IPS-NIHi11 (cell line): Measurements from ENCODE around the gene AVP.
A peak's percentile ranks its signal among the peaks of the same experiment; 100 is the strongest.

Source experiments
- DNase-seq: peaks from one replicate; pipeline ENCODE4 v3.0.0; 2012; ENCODE audit warnings: mixed read lengths, low spot score

The AVP gene

DNA sequence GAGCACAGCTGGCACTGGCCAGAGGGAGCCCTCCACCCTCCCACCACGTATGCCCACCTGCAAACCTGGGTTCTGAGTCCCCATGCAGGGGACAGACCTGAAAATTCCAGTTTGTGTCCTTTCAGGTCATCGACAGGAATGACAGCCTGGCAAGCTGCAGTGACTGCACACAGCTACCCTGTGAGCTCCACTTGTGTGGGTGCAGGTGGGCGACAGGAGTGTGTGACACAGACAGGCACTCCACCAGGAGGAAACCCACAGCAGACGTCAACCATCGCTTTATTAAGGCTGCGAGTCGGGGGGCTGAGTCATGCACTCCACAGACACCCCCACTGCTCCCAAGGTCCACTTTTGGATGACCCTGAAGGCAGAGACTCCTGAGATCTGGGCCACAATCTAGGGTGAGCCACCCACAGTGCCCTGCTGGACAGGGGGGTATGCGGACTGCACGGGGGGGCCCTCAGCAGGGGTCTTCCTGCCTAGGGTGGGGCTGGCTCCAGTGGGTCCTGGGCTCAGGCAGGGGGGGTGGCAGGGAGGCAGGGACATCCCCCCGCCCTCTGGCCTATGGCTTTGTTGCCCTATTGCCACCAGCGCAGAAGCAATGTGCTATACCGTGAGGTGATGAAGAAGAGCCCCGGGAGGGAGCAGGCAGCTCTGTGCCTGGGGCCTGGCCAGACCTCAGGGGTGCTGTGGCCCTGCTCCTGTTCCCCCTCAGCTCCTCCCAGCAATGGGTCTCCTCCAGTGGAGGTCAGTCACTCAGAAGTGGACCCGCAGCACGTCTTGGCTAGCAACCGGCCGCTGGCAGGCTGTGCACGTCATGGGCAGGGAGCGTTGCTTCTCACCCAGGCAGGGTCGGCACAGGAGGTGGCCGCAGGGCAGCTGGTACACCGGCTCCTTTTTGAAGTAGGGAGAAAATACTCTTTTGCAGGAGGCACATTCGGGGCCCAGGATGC lies 25.1 kb upstream of the AVP start:
- no peak for DNase-seq

DNA sequence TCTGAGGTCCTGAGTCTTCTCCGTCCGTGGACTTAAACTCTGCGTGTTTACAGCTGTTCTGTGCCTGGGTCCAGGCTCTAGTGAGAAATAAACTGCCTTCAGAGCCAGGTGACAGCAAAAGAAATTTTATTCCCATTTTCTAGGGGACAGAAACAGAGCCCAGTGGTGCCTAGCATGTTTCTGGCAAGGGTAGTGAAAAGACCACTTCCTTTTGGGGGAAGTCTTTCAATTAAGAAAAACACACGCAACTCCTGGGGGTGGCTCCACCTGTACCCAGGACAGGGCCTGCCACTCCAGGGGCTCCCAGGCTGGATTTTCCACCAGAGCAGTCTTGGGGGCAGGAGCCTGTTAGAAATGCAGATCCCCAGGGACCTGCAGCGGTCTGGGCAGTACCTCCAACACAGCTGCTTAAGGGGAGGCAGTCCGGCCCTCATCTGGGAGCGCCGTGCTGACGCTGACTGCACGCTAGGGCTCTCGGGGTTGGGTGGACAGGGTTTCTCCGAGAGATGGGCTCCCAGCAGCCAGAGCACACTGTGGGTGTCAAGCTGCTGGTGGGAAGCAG lies 23.0 kb upstream of the AVP start:
- no peak for DNase-seq

DNA sequence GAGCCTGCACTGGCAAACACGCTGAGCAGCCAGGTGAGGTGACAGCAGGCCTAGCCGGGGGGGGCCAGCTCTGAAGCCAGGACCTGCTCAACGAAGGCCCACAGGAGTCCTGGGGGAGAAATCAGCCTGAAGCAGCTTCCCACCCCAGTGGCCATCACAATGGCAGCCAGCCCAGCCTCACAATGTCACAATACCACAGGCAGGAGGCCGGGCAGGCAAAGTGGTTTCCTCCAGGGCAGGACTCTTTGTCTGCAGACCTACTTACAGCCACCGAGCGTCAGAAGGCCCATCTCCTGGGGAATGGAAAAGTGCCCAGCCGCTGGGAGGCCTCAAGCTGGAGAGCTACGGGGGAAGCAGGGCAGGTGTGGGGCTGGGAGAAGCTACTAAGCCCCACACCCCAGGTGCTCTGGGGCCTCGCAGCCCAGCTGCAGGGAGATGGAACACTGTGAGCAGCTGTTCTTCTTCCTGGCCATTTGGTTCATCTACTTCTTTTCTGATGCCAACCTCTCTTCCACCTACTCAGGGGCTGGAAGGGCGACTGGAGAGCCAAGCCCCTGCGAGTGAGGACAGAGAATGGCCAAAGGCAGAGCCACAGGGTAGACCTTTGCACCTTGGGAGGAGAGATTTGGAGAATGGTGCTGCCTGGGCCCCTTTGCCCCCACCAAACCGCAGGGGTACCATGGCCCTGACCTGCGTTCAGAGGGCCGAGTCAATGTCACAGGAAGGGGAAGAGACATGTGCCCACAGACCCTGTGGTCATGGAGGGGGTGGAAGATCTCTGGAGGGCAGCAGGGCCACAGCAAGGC lies 22.3 kb upstream of the AVP start:
- DNase-seq: peak; percentile 50

DNA sequence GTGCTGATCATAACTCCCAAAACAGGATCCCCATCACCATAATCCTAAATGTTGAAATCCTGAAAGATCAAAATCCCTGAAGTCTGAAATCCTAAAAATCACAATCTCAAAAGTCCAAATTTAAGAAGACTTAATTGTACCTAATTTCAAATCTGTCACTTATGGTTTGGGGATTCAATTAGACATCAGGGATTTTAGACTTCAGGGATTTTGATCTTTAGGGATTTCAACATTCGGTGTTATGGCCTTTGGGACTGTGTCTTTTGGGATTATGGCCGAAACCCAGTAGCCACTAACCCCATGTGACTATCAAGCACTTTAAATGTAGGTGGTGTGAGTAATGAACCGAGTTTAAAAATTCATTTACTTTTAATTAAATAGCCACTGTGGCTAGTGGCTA lies 21.7 kb upstream of the AVP start:
- DNase-seq: no peak

DNA sequence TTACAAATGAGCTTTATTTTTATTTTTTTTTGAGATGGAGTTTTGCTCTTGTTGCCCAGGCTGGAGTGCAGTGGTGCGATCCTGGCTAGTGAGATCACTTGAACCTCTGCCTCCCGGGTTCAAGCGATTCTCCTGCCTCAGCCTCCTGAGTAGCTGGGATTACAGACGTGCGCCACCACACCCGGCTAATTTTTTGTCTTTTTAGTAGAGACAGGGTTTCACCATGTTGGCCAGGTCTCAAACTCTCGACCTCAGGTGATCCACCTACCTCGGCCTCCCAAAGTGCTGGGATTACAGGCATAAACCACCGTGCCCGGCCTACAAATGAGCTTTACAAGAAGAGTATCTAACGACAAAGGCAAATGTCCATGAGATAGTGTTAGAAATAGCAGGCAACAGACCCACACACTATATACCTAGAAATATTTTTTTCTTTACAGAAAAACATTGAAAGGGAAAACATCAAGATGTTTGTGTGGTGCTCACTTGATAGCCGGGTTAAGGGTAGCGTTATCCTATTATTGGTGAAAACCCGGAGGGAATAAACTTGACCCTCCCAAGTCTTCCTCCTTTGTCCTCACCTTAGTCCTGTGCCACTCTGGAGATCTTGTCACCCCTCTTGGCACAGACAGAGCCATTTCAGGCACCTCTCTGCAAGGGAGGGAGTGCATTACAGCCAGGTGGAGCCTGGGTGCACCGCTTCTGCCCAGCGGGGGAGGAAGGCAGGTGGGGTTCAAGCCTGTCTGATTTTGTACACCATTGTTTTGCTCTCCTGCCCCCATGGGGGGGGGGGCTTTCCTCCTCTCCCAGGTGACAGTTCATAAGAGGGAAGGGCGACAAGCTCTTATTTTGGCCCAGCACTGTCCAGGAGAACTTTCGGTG lies 21.0 kb upstream of the AVP start:
- DNase-seq: no peak

DNA sequence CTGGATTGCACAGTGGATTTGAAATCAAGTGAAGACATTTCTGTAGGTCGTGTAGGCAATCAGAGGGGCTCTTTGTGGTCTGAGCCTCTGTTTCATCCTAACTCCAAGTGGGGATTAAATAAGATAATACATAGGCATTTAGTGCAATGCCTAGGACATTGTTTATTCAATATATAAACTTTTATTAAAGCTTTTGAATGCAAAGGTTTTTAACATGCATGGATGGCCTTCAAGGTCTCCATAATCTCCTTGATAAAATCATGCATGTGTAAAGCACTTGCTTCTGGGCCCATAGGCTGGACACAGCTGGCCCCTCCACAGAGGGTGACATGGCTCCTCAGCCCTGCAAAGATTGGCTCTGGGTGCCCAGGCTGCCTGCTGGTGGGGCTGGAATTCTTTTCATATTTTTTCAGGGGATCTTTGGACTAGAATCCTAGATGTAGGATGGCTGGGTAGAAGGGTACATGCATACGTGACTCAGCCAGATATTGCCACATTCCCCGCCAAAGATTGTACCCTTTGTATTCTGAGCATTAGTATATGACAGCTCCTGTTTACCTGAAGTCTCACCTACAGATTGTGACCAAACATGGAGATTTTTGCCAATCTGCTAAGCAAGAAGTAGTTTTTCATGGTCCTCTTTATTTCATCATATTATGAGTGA lies 19.0 kb upstream of the AVP start:
- no peak for DNase-seq

DNA sequence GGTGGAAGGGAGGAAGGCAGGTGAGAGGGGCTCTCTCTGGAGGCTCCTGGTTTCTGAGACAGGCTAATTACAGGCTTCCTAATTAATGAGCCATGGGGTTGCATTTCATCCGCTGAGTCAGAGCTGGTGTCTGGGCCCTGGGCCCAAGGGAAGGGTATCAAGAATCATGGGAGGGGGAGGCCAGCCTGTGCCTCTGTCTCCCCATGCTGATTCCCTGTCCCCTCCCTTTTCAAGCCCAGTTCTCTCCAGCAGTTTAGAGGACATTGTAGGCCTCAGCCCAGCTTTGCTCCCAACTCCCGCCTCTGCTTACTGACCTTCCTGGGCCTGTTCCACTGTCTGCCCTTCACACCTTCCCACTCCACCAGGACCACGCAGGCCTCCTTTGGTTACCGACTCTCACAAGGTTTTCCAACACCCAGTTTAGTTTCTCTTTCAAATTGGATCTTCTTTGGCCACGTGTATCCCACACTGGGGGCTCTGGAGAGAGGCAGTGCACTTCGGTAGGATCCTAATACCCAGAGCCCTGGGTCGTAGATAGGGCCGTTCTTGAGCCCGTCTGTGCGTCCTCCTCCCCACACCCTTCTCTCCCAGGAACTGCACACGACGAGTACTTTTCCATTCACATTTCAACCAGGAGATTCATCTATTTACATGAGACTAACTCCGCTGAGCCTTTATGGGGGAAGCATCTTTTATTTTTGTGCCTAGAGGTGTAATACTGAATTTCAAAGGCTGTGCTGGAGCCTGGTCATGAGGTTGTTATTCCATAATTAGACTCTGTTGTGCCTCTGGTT lies 18.2 kb upstream of the AVP start:
- DNase-seq: no peak

DNA sequence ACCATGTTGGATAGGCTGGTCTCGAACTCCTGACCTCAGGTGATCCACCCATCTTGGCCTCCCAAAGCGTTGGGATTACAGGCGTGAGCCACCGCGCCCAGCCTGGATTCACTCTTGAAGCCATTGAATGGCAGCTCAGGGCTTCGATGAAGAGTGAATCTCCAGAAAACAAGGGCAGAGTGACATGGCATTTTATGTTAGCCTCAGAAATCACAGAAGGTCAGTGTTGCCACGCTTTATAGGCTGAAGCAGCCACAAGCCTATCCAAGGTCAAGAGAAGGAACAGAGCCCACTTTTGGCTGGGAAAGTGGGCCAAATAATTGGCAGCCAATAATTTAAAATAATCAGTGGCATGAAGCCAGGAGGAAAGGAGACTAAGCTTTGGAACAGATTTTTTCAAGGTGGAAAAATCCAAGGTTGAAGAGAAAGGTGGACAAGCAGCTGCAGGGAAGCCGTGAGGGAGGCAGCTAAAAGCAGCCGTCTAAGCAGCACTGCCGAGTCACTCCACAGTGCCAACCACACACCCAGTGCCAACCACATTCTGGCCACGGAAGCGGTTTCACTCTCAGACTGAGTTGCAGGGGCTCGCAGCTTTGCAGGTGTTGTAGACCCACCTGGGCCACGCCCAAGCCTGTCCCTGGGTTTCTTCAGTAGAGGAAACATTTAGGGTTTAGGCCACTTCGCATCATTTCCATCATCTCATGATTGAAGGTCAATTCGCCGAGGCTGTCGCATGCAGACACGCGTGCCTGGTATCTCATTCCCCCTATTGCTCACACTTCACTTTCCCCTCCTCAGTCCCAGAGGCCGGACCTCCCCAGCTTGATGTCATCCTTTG lies 17.4 kb upstream of the AVP start:
- no peak for DNase-seq

DNA sequence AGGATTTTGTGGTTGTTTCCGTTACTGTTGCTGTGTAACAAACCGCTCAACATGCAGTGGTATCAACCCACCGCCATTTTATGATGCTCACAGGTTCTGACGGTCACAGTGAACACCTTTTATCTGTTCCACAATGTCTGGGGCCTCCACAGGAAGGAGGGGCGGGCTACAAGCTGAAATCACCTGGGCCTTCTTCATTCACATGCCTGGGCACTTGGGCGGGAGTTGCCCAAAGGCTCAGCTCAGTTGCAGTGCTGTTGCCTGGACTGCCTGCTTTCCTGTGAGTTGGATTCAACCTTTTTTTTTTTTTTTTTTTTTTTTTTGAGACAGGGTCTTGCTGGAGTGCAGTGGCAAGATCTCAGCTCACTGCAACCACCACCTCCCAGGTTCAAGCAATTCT lies 16.7 kb upstream of the AVP start:
- DNase-seq: no peak

DNA sequence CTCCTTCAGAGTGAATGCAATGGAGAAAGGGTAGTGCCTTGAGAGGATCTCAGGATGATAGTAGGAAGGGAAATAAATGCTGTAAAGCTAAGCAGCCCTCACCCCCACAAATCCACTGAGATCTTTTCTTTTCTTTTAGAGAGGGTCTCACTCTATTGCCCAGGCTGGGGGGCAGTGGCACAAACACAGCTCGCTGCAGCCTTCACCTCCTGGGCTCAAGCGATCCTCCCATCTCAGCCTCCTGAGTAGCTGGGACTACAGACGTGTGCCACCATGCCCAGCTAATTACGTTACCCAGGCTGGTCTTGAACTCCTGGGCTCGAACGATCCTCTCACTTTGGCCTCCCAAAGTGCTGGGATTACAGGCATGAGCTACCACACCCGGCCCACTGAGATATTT lies 16.0 kb upstream of the AVP start:
- DNase-seq: no peak

DNA sequence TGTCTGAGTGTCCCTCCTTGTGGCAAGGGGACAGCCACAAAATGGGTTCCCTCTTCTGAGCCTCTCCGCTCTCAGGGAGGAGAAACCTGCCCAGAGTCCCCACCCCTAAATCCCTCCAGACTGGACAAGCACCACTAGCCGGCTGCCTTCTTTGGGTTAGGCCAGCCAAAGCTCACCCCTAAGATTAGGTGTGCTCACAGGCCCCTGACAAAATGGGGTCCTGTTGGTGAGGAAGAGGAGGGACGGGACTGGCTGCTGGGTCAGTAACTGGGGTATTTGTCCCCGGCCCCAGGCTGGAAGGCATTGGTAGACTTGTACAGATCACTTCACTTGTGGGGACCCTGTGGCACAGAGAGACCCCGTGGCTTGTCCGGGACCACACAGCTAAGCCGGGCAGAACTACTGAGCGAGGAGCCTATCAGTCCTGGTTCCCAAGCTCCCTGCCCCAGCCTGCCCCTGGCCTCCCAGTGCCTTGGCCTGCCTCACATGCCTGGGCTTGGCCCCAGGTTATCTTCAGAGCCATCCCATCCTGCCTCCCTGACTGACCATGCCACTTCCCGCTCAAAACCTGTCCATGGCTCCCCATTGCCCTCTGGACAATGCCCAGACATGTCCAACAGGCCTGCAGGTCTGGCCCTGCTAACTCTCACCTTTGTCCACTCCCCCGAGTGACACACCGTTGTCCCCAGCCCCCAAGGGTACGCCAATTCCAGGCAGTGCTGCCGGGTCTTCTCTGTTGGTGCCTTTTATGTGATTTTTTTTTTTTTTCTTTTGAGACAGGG lies 10.5 kb upstream of the AVP start:
- no peak for DNase-seq

DNA sequence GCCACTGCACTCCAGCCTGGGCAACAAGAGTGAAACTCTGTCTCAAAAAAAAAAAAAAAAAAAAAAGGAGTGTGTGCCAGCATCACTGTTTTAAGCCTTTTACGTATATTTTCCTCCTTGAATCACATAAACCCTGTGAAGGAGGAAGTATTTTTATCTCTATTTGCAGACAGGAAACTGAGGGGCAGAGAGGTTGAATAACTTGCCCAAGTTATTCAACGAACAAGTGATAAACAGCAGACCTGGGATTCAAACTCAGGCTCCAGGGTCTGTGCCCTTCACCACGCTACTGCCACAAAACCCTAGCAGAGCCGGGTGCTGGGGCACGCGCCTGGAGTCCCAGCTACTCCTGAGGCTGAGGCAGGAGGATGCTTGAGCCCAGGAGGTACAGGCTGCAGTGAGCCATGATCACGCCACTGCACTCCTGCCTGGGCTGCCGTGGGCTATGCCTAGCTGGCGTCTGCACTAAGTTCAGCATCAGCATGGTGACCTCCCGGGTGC lies 9.4 kb upstream of the AVP start:
- DNase-seq: no peak

DNA sequence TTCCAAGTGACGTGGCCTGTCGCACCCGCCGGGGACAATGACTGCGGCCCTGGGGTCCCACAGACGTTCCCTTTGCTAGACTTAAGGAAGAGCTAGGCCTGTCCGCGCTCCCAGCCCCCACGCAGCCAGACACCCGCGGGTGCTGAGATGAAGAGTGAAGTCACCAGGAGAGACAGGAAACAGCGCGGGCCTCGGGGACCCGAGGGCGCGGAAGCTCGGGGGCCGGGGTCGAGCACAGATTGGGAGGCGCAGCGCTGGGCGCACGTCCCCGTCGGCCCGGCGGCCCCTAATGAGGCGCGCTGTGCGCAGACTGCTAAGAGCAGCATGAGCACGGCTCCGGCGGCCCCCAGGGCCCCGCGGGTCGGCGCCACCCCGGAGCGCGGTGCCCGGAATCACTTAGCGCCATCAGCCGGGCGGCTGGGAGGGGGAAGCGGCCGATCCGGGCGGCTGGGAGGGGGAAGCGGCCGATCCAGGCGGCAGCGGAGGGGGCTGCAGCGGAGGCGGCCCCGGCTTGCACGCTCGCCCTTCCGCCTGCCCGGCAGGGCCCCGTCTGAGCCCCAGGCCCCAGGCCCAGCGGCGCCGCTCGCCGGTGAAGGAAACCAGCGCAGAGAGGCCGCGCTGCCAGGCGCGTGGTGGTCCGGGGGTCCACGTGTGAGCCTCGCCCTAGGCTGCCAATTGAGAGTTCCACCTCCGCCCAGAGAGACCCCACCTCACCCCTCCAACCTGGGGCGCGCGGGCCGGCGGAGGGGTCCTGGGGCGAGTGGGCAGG lies 8.3 kb upstream of the AVP start:
- peak; percentile 61 for DNase-seq

DNA sequence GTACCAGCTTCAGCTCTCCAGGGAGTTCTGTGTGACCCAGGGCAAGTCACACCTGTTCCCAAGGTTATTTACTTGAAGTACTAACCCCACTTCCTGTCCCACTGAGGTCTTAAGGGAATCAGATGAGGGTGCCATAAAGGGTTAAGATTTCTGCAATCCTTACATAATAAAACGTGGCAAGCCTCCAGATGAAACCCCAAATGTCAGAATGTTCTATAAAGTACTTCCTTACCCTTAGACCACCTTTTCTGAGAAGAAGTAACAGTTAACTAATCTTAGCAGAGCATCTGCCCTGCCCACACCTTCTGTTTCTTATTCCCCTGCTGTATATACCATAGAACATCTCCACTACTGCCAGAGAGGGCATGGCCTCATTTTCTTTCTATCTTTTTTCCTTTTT lies 6.0 kb upstream of the AVP start:
- no peak for DNase-seq

DNA sequence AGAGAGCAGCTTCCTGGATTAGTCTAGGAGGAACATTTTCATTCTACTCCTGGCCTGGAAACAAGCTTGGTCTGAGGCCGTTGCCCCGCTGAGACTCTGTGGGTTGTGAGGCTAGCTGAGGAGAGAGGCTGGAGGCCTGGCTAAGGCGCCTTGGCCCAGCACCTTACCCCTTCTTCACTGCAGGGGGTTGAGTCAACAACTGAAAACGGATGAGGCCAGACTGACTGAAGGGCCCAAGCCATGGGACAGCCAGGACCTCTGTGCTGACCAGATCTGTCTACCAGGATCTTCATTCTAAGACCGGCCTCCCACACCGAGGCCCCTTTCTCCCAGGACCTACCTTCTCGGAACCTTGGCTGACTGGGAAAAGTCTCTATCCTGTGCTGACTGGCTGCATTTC lies 3.5 kb upstream of the AVP start:
- DNase-seq: no peak

DNA sequence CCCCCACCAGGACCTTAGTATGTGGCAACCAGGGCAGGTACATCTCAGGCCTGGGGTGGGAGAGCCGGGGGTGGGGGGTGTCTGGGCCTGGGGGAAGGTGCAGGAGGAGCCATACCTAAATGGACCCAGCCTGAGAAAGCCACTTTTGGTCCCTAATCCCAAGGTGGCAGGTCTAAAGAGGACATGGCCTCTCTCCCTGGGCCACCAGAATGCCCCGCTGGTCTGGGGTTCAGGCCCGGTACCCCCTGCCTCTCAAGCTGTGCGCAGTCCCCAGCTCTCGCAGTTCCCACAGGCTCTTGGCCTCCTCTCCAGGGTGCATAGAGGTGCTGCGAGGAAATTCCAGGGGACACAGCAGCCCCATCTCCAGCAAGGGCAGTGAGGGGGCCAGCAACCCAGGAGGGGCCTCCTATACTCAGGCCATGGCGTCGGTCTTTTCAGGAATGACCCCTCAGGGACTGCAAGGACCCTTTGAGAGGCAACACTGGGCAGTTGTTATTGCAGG lies 1.1 kb upstream of the AVP start:
- no peak for DNase-seq

DNA sequence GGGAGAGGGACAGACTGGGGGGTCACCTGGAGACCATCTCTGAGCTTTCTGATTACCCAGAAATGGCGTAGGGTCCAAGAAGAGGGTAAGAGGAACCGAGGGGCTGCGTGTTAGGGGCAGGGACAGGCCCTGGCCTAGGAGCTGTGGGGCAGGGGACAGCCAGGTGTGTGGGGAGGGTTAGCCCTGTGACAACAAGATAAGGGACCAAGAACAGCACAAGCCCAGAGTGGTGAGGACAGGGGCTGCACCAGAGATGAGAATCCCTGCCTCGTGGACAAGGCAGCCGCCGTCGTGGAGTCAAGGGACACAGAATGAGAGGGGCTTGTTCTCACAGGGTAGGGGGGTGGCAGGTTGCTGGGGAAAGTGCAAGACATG lies 449 bp upstream of the AVP start:
- peak; percentile 7 for DNase-seq
